OCI-LY7 (cell line): ENCODE data around the gene NOD2. TPM values are rescaled to one million over a fixed set of nuclear protein-coding genes. Genes with fewer than 3 reads are reported as not detected.

ENCODE experiments used
- BruUV-seq: library from RNA; stranded (reverse); fragments of 400-500 nt; replicated peaks from 2 replicates; lab custom pipeline; 2021; lab: Mats Ljungman, UMichigan
- CTCF ChIA-PET: fragments of 300-600 bp; sonication (Branson Sonifier 250); formaldehyde crosslinking; loops from one replicate; lab custom pipeline; 2022; ENCODE audit warnings: antibody characterized with exemption; ENCODE audit not compliant: unreplicated experiment; lab: Charles Lee
- POLR2A ChIA-PET: fragments of 300-600 bp; sonication (Branson Sonifier 250); formaldehyde crosslinking; loops from one replicate; lab custom pipeline; 2022; ENCODE audit warnings: antibody characterized with exemption; lab: Charles Lee
- DNase-seq: peaks from one replicate; pipeline ENCODE4 v3.0.0-alpha.2; 2015; ENCODE audit warnings: low spot score
- H2AFZ ChIP-seq: fragments of 200-600 bp; sonication (generic), shearing (Covaris generic); 2 replicates; pipeline ENCODE4 v1.6.1; 2014; ENCODE audit warnings: mild to moderate bottlenecking, antibody characterized with exemption, low read length, moderate library complexity
- H3K27ac ChIP-seq: fragments of 200-600 bp; sonication (generic); 2 replicates; pipeline ENCODE4 v1.5.1; 2014; ENCODE audit warnings: mixed run types, low read depth, mild to moderate bottlenecking, moderate library complexity, low read length, inconsistent platforms; ENCODE audit not compliant: poor library complexity, severe bottlenecking
- H3K36me3 ChIP-seq: fragments of 200-600 bp; sonication (generic); 2 replicates; pipeline ENCODE4 v1.6.1; 2014; ENCODE audit warnings: mild to moderate bottlenecking, antibody characterized with exemption, low read length, moderate library complexity, mixed read lengths; ENCODE audit not compliant: insufficient read depth
- H3K4me1 ChIP-seq: fragments of 200-600 bp; sonication (generic); 2 replicates; pipeline ENCODE4 v1.5.1; 2014; ENCODE audit warnings: mild to moderate bottlenecking, low read length; ENCODE audit not compliant: insufficient read depth, poor library complexity, severe bottlenecking
- H3K4me2 ChIP-seq: fragments of 200-600 bp; sonication (generic); 2 replicates; pipeline ENCODE4 v1.6.1; 2014; ENCODE audit warnings: mild to moderate bottlenecking, low read length
- H3K4me3 ChIP-seq: fragments of 200-600 bp; sonication (generic); 2 replicates; pipeline ENCODE4 v1.5.1; 2014; ENCODE audit warnings: mild to moderate bottlenecking, low read depth, low read length; ENCODE audit not compliant: poor library complexity, severe bottlenecking
- H3K79me2 ChIP-seq: fragments of 200-600 bp; sonication (generic); 2 replicates; pipeline ENCODE4 v1.6.1; 2016; ENCODE audit warnings: low read depth, mild to moderate bottlenecking, low read length, moderate library complexity, mixed read lengths; ENCODE audit not compliant: insufficient read depth
- H3K9me2 ChIP-seq: fragments of 200-600 bp; sonication (generic); 2 replicates; pipeline ENCODE4 v1.6.1; 2016; ENCODE audit warnings: mild to moderate bottlenecking, low read length, mixed read lengths; ENCODE audit not compliant: insufficient read depth
- H3K9me3 ChIP-seq: fragments of 200-600 bp; sonication (generic); 2 replicates; pipeline ENCODE4 v1.6.1; 2014; ENCODE audit warnings: mild to moderate bottlenecking, mixed run types, low read length, mixed read lengths
- H4K20me1 ChIP-seq: fragments of 200-600 bp; sonication (generic); 2 replicates; pipeline ENCODE4 v1.6.1; 2014; ENCODE audit warnings: mild to moderate bottlenecking, antibody characterized with exemption, low read length, moderate library complexity, mixed read lengths; ENCODE audit not compliant: insufficient read depth
- CTCF ChIP-seq: fragments of 200-600 bp; sonication (generic); conservative IDR thresholded peaks from 2 replicates; pipeline ENCODE4 v1.5.1; 2014; ENCODE audit warnings: mild to moderate bottlenecking, antibody characterized with exemption, low read length, moderate library complexity, mixed read lengths
- EZH2phosphoT487 ChIP-seq: fragments of 200-600 bp; sonication (generic); IDR thresholded peaks from 2 replicates; pipeline ENCODE4 v1.6.1; 2018; ENCODE audit warnings: low read depth, borderline replicate concordance, mild to moderate bottlenecking, mixed run types, antibody characterized with exemption, low read length, moderate library complexity, mixed read lengths
- intact Hi-C: fragments of 100-400 bp; cut with micrococcal nuclease; formaldehyde crosslinking; loops from one replicate; pipeline ENCODE4 v1.10.0; 2022; ENCODE audit not compliant: unreplicated experiment
- total RNA-seq, 2 experiments: library from RNA; depleted of rRNA in 1 of 2; stranded (reverse); fragments of >200 nt in 1 of 2; shearing (Covaris generic) in 1 of 2; gene quantifications; 2 replicates each; pipeline ENCODE4 v1.2.3, GENCODE V29; 2014 to 2022

The NOD2 gene
- total RNA-seq, 2 experiments from 2014 or later = not detected

- Histone ChIP-seq H3K4me2 (no peak overlapping the region), H3K36me3 (no peaks in the 10 kb centered on the region), H4K20me1 (no peaks in the 10 kb centered on the region), H3K9me3 (no peaks in the 10 kb centered on the region), H3K9me2 (no peaks in the 10 kb centered on the region), H3K27ac (no peak overlapping the region), H3K79me2 (no peaks in the 10 kb centered on the region), H2AFZ (no peak overlapping the region), H3K4me3 (no peak overlapping the region), H3K4me1 (no peaks in the 10 kb centered on the region)
- intact Hi-C loops = no loop called here
- POLR2A ChIA-PET = interaction anchor here (0.7 kb wide), 2 partner anchors 23 to 36 kb away, joined by 3 read pairs; no protein-coding TSS in a partner anchor
- CTCF ChIA-PET = no interaction called here
- no TSS peak for BruUV-seq
- no peak for TF ChIP-seq CTCF
- TF ChIP-seq EZH2phosphoT487 = no peak
- DNase-seq = no peak
Observed at GRCh38 chr16:50778284-50779163, 85.1 kb downstream of the NOD2 start.

- no peak overlapping the region for H3K27ac ChIP-seq
- ChIA-PET POLR2A (no interaction called here), CTCF (no interaction called here)
- intact Hi-C loops = no loop called here
- no peak overlapping the region for H2AFZ ChIP-seq
- no peaks in the 10 kb centered on the region for H4K20me1 ChIP-seq
- H3K4me2 ChIP-seq = no peak overlapping the region
- no peaks in the 10 kb centered on the region for H3K9me2 ChIP-seq
- no peaks in the 10 kb centered on the region for H3K4me1 ChIP-seq
- BruUV-seq = no TSS peak
- no peaks in the 10 kb centered on the region for H3K36me3 ChIP-seq
- no peaks in the 10 kb centered on the region for H3K9me3 ChIP-seq
- H3K79me2 ChIP-seq = no peaks in the 10 kb centered on the region
- TF ChIP-seq CTCF (peak; percentile 43), EZH2phosphoT487 (no peak)
- no peak overlapping the region for H3K4me3 ChIP-seq
- DNase-seq = no peak
Observed at GRCh38 chr16:50781043-50781442, 87.6 kb downstream of the NOD2 start.

- POLR2A ChIA-PET = interaction anchor here (0.6 kb wide), 1 partner anchor 307 kb away, joined by 4 read pairs; no protein-coding TSS in a partner anchor
Observed at GRCh38 chr16:50781518-50781917, 88.1 kb downstream of the NOD2 start.

More at GRCh38 chr16:50781518-50781917, 88.1 kb downstream of the NOD2 start:
- Histone ChIP-seq H3K36me3 (no peaks in the 10 kb centered on the region), H2AFZ (no peak overlapping the region), H3K4me3 (no peak overlapping the region), H4K20me1 (no peaks in the 10 kb centered on the region), H3K4me2 (no peak overlapping the region), H3K79me2 (no peaks in the 10 kb centered on the region), H3K9me2 (no peaks in the 10 kb centered on the region), H3K9me3 (no peaks in the 10 kb centered on the region), H3K27ac (no peak overlapping the region), H3K4me1 (no peaks in the 10 kb centered on the region)
- no peak for DNase-seq
- intact Hi-C loops = no loop called here
- CTCF ChIA-PET = no interaction called here
- no peak for TF ChIP-seq EZH2phosphoT487
- no peak for TF ChIP-seq CTCF
- BruUV-seq = no TSS peak
